ENCODE results near the gene FRMD4A.

- TF ChIP-seq CTCF (IDR thresholded peaks at IDR 0.05) (no peak), POLR2A (IDR thresholded peaks at IDR 0.05) (no peak)
Observed at GRCh38 chr10:13845897-13846296, 484.8 kb downstream of the FRMD4A start.

Data from testis (tissue), 2 donors.